Measurements from ENCODE around the gene ZNF385A.

ZNF385A gene

DNA sequence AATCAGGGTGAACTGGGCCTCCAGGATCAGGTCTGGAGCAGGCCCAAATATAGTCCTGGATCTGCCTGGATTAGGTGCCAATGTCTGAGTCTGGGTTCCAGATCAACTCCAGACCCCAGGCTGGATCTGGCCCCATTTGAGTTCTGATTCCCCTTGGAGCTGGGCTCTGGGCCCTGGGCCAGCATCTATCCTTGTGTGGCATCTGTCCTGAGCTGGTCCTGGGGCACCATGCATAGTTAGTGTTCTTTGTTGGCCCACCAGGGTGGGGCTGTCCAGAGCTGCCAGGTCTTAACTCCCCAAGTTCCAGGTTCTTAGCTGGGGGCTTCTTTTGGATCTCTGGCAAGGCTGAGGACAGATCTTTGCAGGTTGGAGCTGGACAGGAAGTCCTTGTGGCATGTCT, 11.0 kb upstream of the ZNF385A start:
- TF ChIP-seq, protein P1, sequence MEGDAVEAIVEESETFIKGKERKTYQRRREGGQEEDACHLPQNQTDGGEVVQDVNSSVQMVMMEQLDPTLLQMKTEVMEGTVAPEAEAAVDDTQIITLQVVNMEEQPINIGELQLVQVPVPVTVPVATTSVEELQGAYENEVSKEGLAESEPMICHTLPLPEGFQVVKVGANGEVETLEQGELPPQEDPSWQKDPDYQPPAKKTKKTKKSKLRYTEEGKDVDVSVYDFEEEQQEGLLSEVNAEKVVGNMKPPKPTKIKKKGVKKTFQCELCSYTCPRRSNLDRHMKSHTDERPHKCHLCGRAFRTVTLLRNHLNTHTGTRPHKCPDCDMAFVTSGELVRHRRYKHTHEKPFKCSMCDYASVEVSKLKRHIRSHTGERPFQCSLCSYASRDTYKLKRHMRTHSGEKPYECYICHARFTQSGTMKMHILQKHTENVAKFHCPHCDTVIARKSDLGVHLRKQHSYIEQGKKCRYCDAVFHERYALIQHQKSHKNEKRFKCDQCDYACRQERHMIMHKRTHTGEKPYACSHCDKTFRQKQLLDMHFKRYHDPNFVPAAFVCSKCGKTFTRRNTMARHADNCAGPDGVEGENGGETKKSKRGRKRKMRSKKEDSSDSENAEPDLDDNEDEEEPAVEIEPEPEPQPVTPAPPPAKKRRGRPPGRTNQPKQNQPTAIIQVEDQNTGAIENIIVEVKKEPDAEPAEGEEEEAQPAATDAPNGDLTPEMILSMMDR (IDR thresholded peaks at IDR 0.05; ENCODE audit: extremely low read depth, missing control alignments): no peak
- no peak for DNase-seq (ENCODE audit: low spot score)

DNA sequence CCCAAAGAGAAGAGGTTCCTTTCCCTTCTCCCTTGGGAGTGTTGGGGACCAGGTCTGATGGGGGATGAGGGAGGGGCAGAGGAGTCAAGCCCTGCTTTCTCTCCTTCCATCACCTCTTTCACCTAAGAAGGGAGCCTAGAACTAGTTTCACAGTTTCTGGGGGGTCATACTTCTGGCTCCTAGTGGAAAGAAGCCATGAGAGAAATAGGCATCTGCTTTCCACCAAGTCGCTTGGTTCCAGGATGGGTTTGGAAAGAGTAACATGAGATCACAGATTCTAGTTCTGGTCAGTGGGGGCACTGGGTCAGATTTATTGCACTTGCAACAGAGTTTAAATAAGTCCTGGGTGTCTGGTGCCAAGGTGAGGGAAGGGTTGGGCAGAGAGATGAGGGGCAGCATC, 10.5 kb upstream of the ZNF385A start:
- DNase-seq (ENCODE audit: low spot score): no peak

DNA sequence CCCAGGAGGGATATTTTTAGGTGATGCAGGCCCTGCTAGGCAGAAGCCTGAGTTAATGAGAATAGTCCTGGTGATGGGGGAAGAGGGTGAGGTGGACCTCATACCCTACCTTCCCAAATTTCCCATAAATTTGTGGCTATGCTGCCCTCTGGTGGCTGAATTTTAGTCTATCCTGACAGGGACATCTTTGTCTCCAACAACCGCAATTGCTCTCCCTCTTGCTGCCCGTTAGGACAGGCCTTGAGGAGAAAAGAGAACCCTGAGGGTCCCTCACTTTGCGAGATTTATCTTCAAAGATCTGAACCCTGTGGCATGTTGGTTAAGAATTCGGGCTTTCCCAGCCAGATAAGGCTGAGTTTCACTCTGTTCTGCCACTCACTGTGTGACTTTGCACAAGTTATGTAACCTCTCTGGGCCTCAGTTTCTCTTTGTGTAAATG, 9.8 kb upstream of the ZNF385A start:
- TF ChIP-seq, protein P1 (IDR thresholded peaks at IDR 0.05; ENCODE audit: extremely low read depth, missing control alignments): peak; percentile 62
- no peak for DNase-seq (ENCODE audit: low spot score)

More for the DNA sequence above, 10.5 kb upstream of the ZNF385A start:
- TF ChIP-seq, protein P1 (IDR thresholded peaks at IDR 0.05; ENCODE audit: extremely low read depth, missing control alignments): no peak

DNA sequence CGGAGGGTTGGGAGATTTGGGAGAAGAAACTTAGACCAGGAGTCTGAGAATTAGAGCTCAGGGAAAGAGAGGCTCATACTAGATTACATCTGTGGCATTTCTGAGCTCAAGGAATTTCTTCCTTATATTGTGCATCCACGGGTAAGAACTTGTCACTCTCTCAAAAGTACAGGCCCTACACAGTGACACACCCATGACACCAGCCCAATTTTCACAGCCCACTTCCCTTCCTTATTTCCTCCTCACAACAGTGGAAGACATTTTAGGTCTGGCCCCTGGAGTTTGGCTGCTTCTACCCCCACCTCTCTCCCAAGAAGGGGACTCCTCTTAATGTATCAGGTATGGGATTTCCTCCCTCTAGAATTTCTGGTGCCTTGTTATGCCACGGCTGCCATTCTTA, 9.2 kb upstream of the ZNF385A start:
- DNase-seq (ENCODE audit: low spot score): no peak
- TF ChIP-seq, protein P1 (IDR thresholded peaks at IDR 0.05; ENCODE audit: extremely low read depth, missing control alignments): no peak

DNA sequence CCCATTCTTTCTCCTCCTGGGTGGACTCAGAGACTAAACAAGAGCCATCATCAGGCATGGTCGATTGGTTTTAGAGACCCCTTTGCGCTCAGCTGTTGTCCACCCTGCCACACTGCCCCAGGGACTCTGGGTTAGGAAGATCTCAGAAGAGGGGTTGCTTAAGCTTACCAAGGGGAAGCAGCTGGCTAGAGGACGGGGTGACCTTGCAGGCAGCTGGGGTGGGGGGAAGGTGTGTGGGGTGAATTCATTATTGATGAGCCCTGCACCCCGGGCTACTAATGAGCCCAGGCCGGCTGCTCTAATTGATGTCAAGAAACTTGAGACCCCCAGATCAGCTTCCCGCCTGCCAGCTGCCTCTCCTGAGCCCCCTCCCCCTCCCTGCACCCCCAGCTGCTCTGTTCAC, 8.7 kb upstream of the ZNF385A start:
- TF ChIP-seq, protein P1 (IDR thresholded peaks at IDR 0.05; ENCODE audit: extremely low read depth, missing control alignments): no peak

DNA sequence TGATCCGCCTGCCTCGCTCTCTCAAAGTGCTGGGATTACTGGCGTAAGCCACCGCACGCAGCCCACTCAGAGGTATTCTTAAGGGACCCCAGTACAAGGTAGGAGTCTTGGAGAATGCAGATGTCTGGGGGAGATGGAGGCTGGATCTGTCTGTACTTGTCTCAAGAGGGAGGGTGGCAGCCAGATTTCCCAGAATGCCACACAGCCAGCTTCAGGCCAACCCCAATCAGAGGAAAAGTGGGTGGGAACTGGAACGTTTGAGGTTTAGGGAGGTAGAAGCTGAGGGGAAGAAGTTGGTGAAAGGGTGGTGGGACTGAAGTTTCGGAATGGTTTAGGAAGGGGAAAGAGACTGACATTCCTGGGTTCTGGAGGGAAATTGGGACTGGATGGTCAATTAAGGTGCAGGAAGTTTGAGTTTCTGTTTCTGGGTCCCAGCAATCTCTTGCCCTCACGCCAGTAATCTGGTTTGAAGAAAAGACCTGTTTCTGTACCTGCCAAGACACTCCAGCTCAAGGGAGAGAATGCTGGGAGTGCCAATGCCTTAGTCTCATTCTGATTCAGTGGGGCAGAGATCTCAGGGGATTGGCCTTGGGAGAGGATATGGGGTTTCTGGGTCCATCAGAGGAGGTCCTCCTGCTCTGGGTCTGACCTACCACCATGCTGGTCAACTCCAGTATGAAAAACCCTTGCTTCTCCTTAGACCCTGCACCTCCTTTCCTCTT, 8.1 kb upstream of the ZNF385A start:
- no peak for DNase-seq (ENCODE audit: low spot score)
- TF ChIP-seq, protein P1 (IDR thresholded peaks at IDR 0.05; ENCODE audit: extremely low read depth, missing control alignments): no peak

More for the DNA sequence above, 8.7 kb upstream of the ZNF385A start:
- DNase-seq (ENCODE audit: low spot score): no peak

DNA sequence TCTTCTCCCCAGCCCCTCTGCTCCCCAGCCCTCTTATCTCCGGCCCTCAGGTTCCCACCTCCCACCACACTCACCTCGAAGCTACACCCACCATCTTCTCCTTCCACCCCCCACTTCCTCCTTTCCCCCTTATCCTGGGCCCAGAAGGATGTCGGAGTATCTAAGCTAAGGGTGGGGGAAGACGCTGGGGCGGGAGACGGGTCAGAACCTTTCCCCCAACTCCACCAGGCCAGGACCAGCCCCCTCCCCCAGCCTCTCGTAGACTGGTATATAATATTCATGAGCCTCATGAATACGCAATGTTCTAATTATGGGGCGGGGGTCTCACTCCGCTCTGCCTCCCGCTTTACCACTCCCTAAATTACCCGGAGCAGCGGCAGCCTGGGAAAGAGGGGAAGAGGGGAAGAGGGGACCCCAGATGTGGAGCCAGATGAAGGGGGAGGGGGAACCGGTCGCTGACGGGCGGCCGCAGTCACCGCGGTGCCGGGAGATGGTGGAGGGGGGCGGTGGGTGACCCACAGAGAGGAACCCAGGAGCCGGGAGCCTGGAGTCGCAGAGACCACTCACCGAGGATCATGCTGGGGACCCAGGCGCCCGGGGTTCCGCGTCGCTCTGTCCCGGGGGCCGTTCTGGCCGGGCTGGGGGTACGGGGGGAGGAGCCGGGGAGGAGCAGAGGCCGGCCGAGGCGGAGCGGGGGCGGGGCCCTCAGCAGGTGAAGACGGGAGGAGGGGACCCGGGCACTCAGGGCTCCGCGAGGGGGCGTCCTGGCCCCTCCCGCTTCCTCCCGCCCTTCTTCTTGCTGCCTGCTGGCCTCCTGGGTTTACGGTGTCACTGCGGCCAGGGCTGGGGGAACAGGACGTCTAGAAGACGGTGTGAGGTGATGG, 6.4 kb upstream of the ZNF385A start:
- peak; percentile 88 for DNase-seq (ENCODE audit: low spot score)
- TF ChIP-seq, protein P1 (IDR thresholded peaks at IDR 0.05; ENCODE audit: extremely low read depth, missing control alignments): peak; percentile 30
